ENCODE data around the gene CD93.

- TF ChIP-seq TAF1 (IDR thresholded peaks at IDR 0.05; ENCODE audit: low read depth, low read length) (no peak), POLR2AphosphoS5 (IDR thresholded peaks at IDR 0.05; ENCODE audit: low read depth, low read length) (no peak)
Measured at GRCh38 chr20:23088866-23089265, 2.7 kb upstream of the CD93 start.
